ENCODE data around the gene LRRC28. TPM values are rescaled to one million over a fixed set of nuclear protein-coding genes. Genes with fewer than 3 reads are reported as not detected.

The LRRC28 gene
- total and polyA plus RNA-seq, 9 of the 15 experiments (the other 6 are each of a cell fraction or from before 2014, with no cell fraction given) = 5.5 to 17.4 (median 7.9) TPM

GRCh38 chr15:99307735-99308134, 56.5 kb downstream of the LRRC28 start:
- DNase-seq (ENCODE audit: extremely low read depth in 1 of 4, low spot score in 3 of 4) = no peak
- Histone ChIP-seq H4K20me1 (replicated peaks; ENCODE audit: control insufficient read depth, insufficient read depth, low read length) (no peaks in the 10 kb centered on the region), H3K27ac (ENCODE audit: extremely low read depth, low read depth, low read length) (no peak overlapping the region), H3K4me1 (replicated peaks in 1 of 2; ENCODE audit: control insufficient read depth in 2 of 2, insufficient read depth in 2 of 2, low read length in 2 of 2) (peaks cover 0 to 2% of the 10 kb centered on the region in 2 experiments; a peak in 1 of 5 replicates), H3K36me3 (ENCODE audit: control insufficient read depth, insufficient read depth, low read length) (no peaks in the 10 kb centered on the region), H3K4me3 (no peak overlapping the region), H3K9ac (ENCODE audit: insufficient read depth in 1 of 2, low read depth in 2 of 2, low read length in 2 of 2) (no peak overlapping the region), H2AFZ (ENCODE audit: low read depth, low read length) (no peak overlapping the region), H3K9me1 (ENCODE audit: control insufficient read depth, insufficient read depth, low read length) (no peaks in the 10 kb centered on the region), H3K4me2 (ENCODE audit: insufficient read depth, low read length) (peak overlapping the region; percentile 10; the same call in 1 of the 2 replicates), H3K27me3 (ENCODE audit: control insufficient read depth in 2 of 2, insufficient read depth in 2 of 2, low read length in 2 of 2) (no peaks in the 10 kb centered on the region; a peak in 1 of 5 replicates), H3K79me2 (ENCODE audit: control insufficient read depth, insufficient read depth, low read length) (no peaks in the 10 kb centered on the region), H3K9me3 (replicated peaks; ENCODE audit: control insufficient read depth, insufficient read depth, low read depth, low read length) (no peaks in the 10 kb centered on the region)
- in situ Hi-C loops (cut with MboI) (no loop called here), intact Hi-C loops (cut with micrococcal nuclease) (no loop called here)
- BruUV-seq (replicated peaks) = no TSS peak
- POLR2A ChIA-PET = no interaction called here
- CTCF ChIA-PET (ENCODE audit: low intra/inter-chr PET ratio) = no interaction called here
- FAIRE-seq = no peak
- TF ChIP-seq JUND (IDR thresholded peaks at IDR 0.05; ENCODE audit: borderline replicate concordance, low read depth, low read length) (no peak), JUND (tag; IDR thresholded peaks at IDR 0.05; ENCODE audit: borderline replicate concordance, low read depth, low read length) (0 out of 3 replicates have a peak, but pooled peaks have one; percentile 14), CREB1 (IDR thresholded peaks at IDR 0.05) (no peak), CREB1 (CRISPR knock-in tag; IDR thresholded peaks at IDR 0.05) (no peak)
- ATAC-seq = no peak
- WGBS (ENCODE audit: insufficient coverage, low coverage, missing lambda C conversion rate) = 12% methylated on average over 6 of the region's 6 CpGs

DNA sequence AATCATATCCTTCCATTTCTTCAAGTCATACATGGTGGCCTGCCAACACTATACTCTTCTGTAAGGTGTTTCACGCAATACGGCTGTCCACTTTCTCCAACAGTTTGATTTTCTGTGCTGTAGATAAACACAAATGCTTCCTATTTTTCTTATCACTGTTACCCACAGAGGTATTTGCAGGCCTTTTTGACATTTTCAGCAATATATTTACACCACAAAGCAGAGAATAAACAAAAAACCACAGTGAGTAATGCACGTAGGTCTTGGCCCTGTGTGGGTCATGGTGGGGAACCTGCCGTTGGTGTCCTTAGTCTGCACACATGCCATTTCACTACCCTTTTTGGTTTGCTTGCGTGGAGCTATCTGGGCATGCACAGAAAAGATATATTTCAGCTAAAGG, 59.5 kb downstream of the LRRC28 start:
- ATAC-seq (peak; percentile 41), FAIRE-seq (no peak), DNase-seq (ENCODE audit: extremely low read depth in 1 of 4, low spot score in 3 of 4) (peak in 1 of 4 experiments; percentile 6)
- Histone ChIP-seq H3K36me3 (ENCODE audit: control insufficient read depth, insufficient read depth, low read length) (no peaks in the 10 kb centered on the region), H2AFZ (ENCODE audit: low read depth, low read length) (no peak overlapping the region), H3K4me2 (ENCODE audit: insufficient read depth, low read length) (no peak overlapping the region), H4K20me1 (replicated peaks; ENCODE audit: control insufficient read depth, insufficient read depth, low read length) (no peaks in the 10 kb centered on the region), H3K79me2 (ENCODE audit: control insufficient read depth, insufficient read depth, low read length) (no peaks in the 10 kb centered on the region), H3K4me3 (no peak overlapping the region), H3K9ac (ENCODE audit: insufficient read depth in 1 of 2, low read depth in 2 of 2, low read length in 2 of 2) (no peak overlapping the region), H3K9me3 (replicated peaks; ENCODE audit: control insufficient read depth, insufficient read depth, low read depth, low read length) (no peaks in the 10 kb centered on the region), H3K27ac (ENCODE audit: extremely low read depth, low read depth, low read length) (no peak overlapping the region), H3K4me1 (replicated peaks in 1 of 2; ENCODE audit: control insufficient read depth in 2 of 2, insufficient read depth in 2 of 2, low read length in 2 of 2) (peaks cover 0 to 2% of the 10 kb centered on the region in 2 experiments; a peak in 1 of 5 replicates), H3K9me1 (ENCODE audit: control insufficient read depth, insufficient read depth, low read length) (no peaks in the 10 kb centered on the region), H3K27me3 (ENCODE audit: control insufficient read depth in 2 of 2, insufficient read depth in 2 of 2, low read length in 2 of 2) (no peaks in the 10 kb centered on the region)
- ChIA-PET POLR2A (no interaction called here), CTCF (ENCODE audit: low intra/inter-chr PET ratio) (no interaction called here)
- 3% methylated on average over 5 of the region's 5 CpGs for WGBS (ENCODE audit: insufficient coverage, low coverage, missing lambda C conversion rate)
- in situ Hi-C loops (cut with MboI) (no loop called here), intact Hi-C loops (cut with micrococcal nuclease) (no loop called here)
- BruUV-seq (replicated peaks) = no TSS peak
- TF ChIP-seq CBFA2T2 (conservative IDR thresholded peaks at IDR 0.05) = peak; percentile 37; the same call in 1 of the 2 replicates
- TF ChIP-seq TEAD4 (IDR thresholded peaks at IDR 0.05; ENCODE audit: low read length) = peak; percentile 68
- TF ChIP-seq TEAD4 (CRISPR knock-in tag; IDR thresholded peaks at IDR 0.05; ENCODE audit: borderline replicate concordance) = no peak
- no peak for TF ChIP-seq HSF4 (CRISPR knock-in tag; IDR thresholded peaks at IDR 0.05; ENCODE audit: borderline replicate concordance)
- no peak for TF ChIP-seq ZNF280A (IDR thresholded peaks at IDR 0.05; ENCODE audit: low read depth, partially characterized antibody)
- TF ChIP-seq TCF3 (CRISPR knock-in tag; IDR thresholded peaks at IDR 0.05) = peak; percentile 72
- no peak for TF ChIP-seq NUFIP1 (IDR thresholded peaks at IDR 0.05; ENCODE audit: partially characterized antibody)
- no peak for TF ChIP-seq ZNF589 (CRISPR knock-in tag; IDR thresholded peaks at IDR 0.05; ENCODE audit: low read depth)
- no peak for TF ChIP-seq ZNF124 (CRISPR knock-in tag; IDR thresholded peaks at IDR 0.05)
- no peak for TF ChIP-seq JUND (IDR thresholded peaks at IDR 0.05; ENCODE audit: borderline replicate concordance, low read depth, low read length)
- no peak for TF ChIP-seq JUND (tag; IDR thresholded peaks at IDR 0.05; ENCODE audit: borderline replicate concordance, low read depth, low read length)

Measured in K562 (cell line).